DLD1 (cell line): ENCODE measurements around the gene STRC.
"Not testable (repeated sequence)": the region's sequence is repeated elsewhere in the genome, so short reads cannot be mapped to it uniquely, and the experiment has no call there.

ENCODE experiments used
- in situ Hi-C: cut with HindIII; loops from 2 replicates; pipeline ENCODE4 v1.10.0; 2017; ENCODE audit warnings: low sequenced_read_pairs

The STRC gene

GRCh38 chr15:43618700-43619099, at the start of gene STRC:
STRC (minus strand) TSS chr15:43618800; CDS start chr15:43618722, 78 bp downstream.
- in situ Hi-C loops: not testable (repeated sequence)

GRCh38 chr15:43666177-43666576, 47.6 kb upstream of the STRC start:
- in situ Hi-C loops: not testable (repeated sequence)

- in situ Hi-C loops: not testable (repeated sequence)
These were observed 44.7 kb upstream of the STRC start for GRCh38 chr15:43663333-43663732.

- in situ Hi-C loops: not testable (repeated sequence)
These were observed 43.7 kb upstream of the STRC start for GRCh38 chr15:43662293-43662692.

- in situ Hi-C loops: not testable (repeated sequence)
These were observed 41.1 kb upstream of the STRC start for GRCh38 chr15:43659727-43660126.

GRCh38 chr15:43649430-43649926, 30.9 kb upstream of the STRC start:
- in situ Hi-C loops: not testable (repeated sequence)

- in situ Hi-C loops: no loop called here
These were observed 30.2 kb upstream of the STRC start, which contains the start of gene CATSPER2 for GRCh38 chr15:43648649-43649429. CATSPER2 (minus strand) TSS chr15:43648844; CDS start chr15:43648061, 783 bp downstream.

GRCh38 chr15:43638464-43639204, 20.0 kb upstream of the STRC start:
- in situ Hi-C loops: not testable (repeated sequence)

GRCh38 chr15:43626937-43627336, 8.3 kb upstream of the STRC start:
- in situ Hi-C loops: not testable (repeated sequence)

- in situ Hi-C loops: no loop called here
These were observed 6.5 kb upstream of the STRC start for GRCh38 chr15:43625106-43625505.

GRCh38 chr15:43622068-43622799, 3.6 kb upstream of the STRC start:
- in situ Hi-C loops: not testable (repeated sequence)

GRCh38 chr15:43617750-43618149, 850 bp downstream of the STRC start:
- in situ Hi-C loops: not testable (repeated sequence)

GRCh38 chr15:43602233-43602632, 16.4 kb downstream of the STRC start:
- in situ Hi-C loops: not testable (repeated sequence)

- in situ Hi-C loops: not testable (repeated sequence)
These were observed 18.4 kb downstream of the STRC start for GRCh38 chr15:43600200-43600599.

- in situ Hi-C loops: not testable (repeated sequence)
These were observed 19.5 kb downstream of the STRC start for GRCh38 chr15:43599131-43599530.

GRCh38 chr15:43593328-43594190, 25.0 kb downstream of the STRC start, which contains the start of gene CKMT1B:
CKMT1B (plus strand) TSS chr15:43594027; CDS start chr15:43594219, 192 bp downstream.
- in situ Hi-C loops: not testable (repeated sequence)

- in situ Hi-C loops: not testable (repeated sequence)
These were observed 25.8 kb downstream of the STRC start for GRCh38 chr15:43592841-43593240.

- in situ Hi-C loops: not testable (repeated sequence)
These were observed 28.7 kb downstream of the STRC start, which contains the start of gene PPIP5K1 for GRCh38 chr15:43589778-43590466. PPIP5K1 (minus strand) TSS chr15:43590208; CDS start chr15:43584504, 5,704 bp downstream.

GRCh38 chr15:43574607-43575006, 44.0 kb downstream of the STRC start:
- in situ Hi-C loops: not testable (repeated sequence)
